ENCODE measurements around the gene MAMSTR. TPM values are rescaled to one million over a fixed set of nuclear protein-coding genes. Genes with fewer than 3 reads are reported as not detected.

MAMSTR gene
- total and polyA plus RNA-seq, 10 of the 15 experiments (the other 5 are each of a cell fraction or from before 2014, with no cell fraction given), result 0.04 to 0.73 (median 0.31) TPM; not detected in 1

DNA sequence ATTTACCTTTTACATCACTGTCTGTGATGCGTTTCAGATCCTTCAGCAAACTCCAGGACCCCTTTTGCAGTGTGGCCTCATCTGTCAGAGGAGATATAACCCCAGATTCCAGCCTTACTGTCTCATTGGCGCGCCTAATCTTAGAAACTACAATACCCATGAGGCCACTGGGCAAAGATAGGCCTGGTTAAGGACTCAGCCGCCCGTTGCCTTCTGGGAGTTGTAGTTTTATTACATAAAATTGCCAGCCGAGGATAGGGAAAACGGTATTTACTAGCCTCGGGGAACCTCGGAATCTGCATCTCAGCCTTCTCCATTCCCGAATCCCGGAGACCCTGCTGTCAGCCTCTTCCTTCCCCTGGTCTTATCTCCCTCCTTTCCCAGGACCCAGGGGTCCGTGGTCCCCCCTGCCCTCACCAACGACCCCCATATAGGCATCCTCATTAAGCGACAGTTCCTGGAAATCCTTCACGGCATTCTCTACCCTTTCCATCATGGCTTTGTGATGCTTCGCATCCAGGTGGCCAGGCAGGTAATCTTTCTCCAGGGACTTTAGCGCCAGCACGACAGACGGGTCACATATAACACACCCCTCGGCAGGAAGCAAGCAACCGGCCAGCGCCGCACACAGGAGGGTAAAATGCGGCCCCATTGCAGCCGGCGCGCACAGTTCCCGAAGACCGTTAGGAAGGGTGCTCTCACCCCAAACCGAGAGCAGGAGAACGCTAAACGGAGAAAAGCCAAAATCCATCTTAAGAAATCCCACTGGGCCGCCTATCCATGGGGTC lies 25.9 kb upstream of the MAMSTR start:
- no TSS peak for BruUV-seq (replicated peaks)
- Histone ChIP-seq H3K36me3 (ENCODE audit: control insufficient read depth in 2 of 2, insufficient read depth in 2 of 2, low read length in 1 of 2) (no peaks in the 10 kb centered on the region), H3K4me2 (ENCODE audit: control insufficient read depth, insufficient read depth) (no peak overlapping the region), H3K9me3 (replicated peaks; ENCODE audit: control insufficient read depth, insufficient read depth, low read length) (peaks cover 2% of the 10 kb centered on the region; the same call in 1 of the 3 replicates), H3K27ac (ENCODE audit: control insufficient read depth, insufficient read depth) (no peak overlapping the region), H3K27me3 (replicated peaks in 1 of 2; ENCODE audit: control insufficient read depth in 2 of 2, insufficient read depth in 2 of 2, low read length in 1 of 2) (peaks cover 0 to 2% of the 10 kb centered on the region in 2 experiments; a peak in 3 of 4 replicates), H2AFZ (ENCODE audit: control insufficient read depth, low read depth, low read length) (no peak overlapping the region), H3K79me2 (ENCODE audit: control insufficient read depth, insufficient read depth, low read length) (no peaks in the 10 kb centered on the region), H4K20me1 (ENCODE audit: control insufficient read depth, insufficient read depth) (no peaks in the 10 kb centered on the region), H3K9ac (ENCODE audit: control insufficient read depth, insufficient read depth, low read length) (no peak overlapping the region), H3K4me1 (ENCODE audit: control insufficient read depth, insufficient read depth, low read length) (no peaks in the 10 kb centered on the region), H3K4me3 (no peak overlapping the region)
- DNase-seq (ENCODE audit: low read depth, low spot score) (no peak), FAIRE-seq (peak; percentile 31), ATAC-seq (peak; percentile 83)
- intact Hi-C loops (cut with micrococcal nuclease; ENCODE audit: unreplicated experiment), result no loop called here
- RAD21 ChIA-PET (ENCODE audit: unreplicated experiment), result no interaction called here
- POLR2A ChIA-PET, result no interaction called here
- CTCF ChIA-PET, result interaction anchor here (0.7 kb wide), 1 partner anchor 50 kb away, joined by 3 read pairs; no protein-coding TSS in a partner anchor
- TF ChIP-seq, protein P1, sequence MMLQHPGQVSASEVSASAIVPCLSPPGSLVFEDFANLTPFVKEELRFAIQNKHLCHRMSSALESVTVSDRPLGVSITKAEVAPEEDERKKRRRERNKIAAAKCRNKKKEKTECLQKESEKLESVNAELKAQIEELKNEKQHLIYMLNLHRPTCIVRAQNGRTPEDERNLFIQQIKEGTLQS (IDR thresholded peaks at IDR 0.05; ENCODE audit: borderline replicate concordance, extremely low read depth, low read depth, low read length), result peak; percentile 53; the same call in 1 of the 2 replicates
- TF ChIP-seq NR2F1 (conservative IDR thresholded peaks at IDR 0.05), result no peak
- TF ChIP-seq TAF1 (IDR thresholded peaks at IDR 0.05; ENCODE audit: borderline replicate concordance, low read depth, low read length), result no peak
- no peak for TF ChIP-seq STAT1 (conservative IDR thresholded peaks at IDR 0.05)
- TF ChIP-seq TARDBP (IDR thresholded peaks at IDR 0.05; ENCODE audit: borderline replicate concordance), result peak; percentile 92
- no peak for TF ChIP-seq GATAD2B (conservative IDR thresholded peaks at IDR 0.05; ENCODE audit: low read depth)
- TF ChIP-seq MEF2B (IDR thresholded peaks at IDR 0.05; ENCODE audit: partially characterized antibody, poor library complexity, severe bottlenecking), result no peak
- 0 out of 2 replicates have a peak, but pooled peaks have one; percentile 20 for TF ChIP-seq GABPA (IDR thresholded peaks at IDR 0.05; ENCODE audit: low read depth)
- TF ChIP-seq SUZ12 (IDR thresholded peaks at IDR 0.05; ENCODE audit: unreplicated experiment), result peak; percentile 52
- no peak for TF ChIP-seq EED (IDR thresholded peaks at IDR 0.05; ENCODE audit: low read depth)
- TF ChIP-seq CREB1 (IDR thresholded peaks at IDR 0.05; ENCODE audit: low read depth), result peak; percentile 63
- peak; percentile 69; the same call in 1 of the 2 replicates for TF ChIP-seq CREM (IDR thresholded peaks at IDR 0.05; ENCODE audit: low read depth)
- peak; percentile 46 for TF ChIP-seq NR2C1 (IDR thresholded peaks at IDR 0.05)
- TF ChIP-seq SIX5 (IDR thresholded peaks at IDR 0.05; ENCODE audit: low read depth, low read length, severe bottlenecking), result peak; percentile 99
- TF ChIP-seq YY1 (IDR thresholded peaks at IDR 0.05; ENCODE audit: low read depth, low read length), result 0 out of 2 replicates have a peak, but pooled peaks have one; percentile 48
- TF ChIP-seq PBX3 (IDR thresholded peaks at IDR 0.05; ENCODE audit: insufficient replicate concordance, low read depth, low read length), result no peak
- peak; percentile 96 for TF ChIP-seq HCFC1 (IDR thresholded peaks at IDR 0.05; ENCODE audit: low read length)
- peak; percentile 75 for TF ChIP-seq IKZF1 (conservative IDR thresholded peaks at IDR 0.05)
- in situ Hi-C loops (cut with MboI), result no loop called here
- SMC1A ChIA-PET (ENCODE audit: uncharacterized antibody, unreplicated experiment), result interaction anchor here (0.7 to 1.4 kb wide), 2 partner anchors 22 to 25 kb away, joined by 3 to 4 read pairs; no protein-coding TSS in a partner anchor
- 53% methylated on average over 33 of the region's 33 CpGs for WGBS (ENCODE audit: insufficient coverage, insufficient replicate concordance, low lambda C conversion rate, missing lambda C conversion rate)
